AG04449 (cell line): ENCODE measurements around the gene RAB5IF.
"Not testable (repeated sequence)": the region's sequence is repeated elsewhere in the genome, so short reads cannot be mapped to it uniquely, and the experiment has no call there.

ENCODE experiments used
- CTCF ChIA-PET: fragments of 350-600 bp; formaldehyde crosslinking; extraction: SDS; loops from one replicate; lab custom pipeline; 2021; ENCODE audit warnings: antibody characterized with exemption; lab: Yijun Ruan, JAX
- POLR2A ChIA-PET: fragments of 400-600, 350-600 bp; formaldehyde crosslinking; extraction: SDS; loops from one replicate; lab custom pipeline; 2020; ENCODE audit warnings: antibody characterized with exemption, inconsistent platforms; lab: Yijun Ruan, JAX
- DNase-seq: peaks from one replicate; pipeline ENCODE4 v3.0.0-alpha.2; 2010; ENCODE audit warnings: low read depth, low spot score
- H3K4me3 ChIP-seq: 2 replicates; pipeline ENCODE4 v1.5.1; 2011; ENCODE audit warnings: low read depth, mild to moderate bottlenecking, control low read depth, low read length
- TF ChIP-seq, protein P1 (sequence below): IDR thresholded peaks from one replicate; pipeline ENCODE4 v1.5.1; 2011; ENCODE audit warnings: mild to moderate bottlenecking, moderate library complexity, low read length, control low read depth, inconsistent platforms; ENCODE audit not compliant: insufficient read depth; ENCODE audit errors: missing control alignments

Gene RAB5IF

DNA sequence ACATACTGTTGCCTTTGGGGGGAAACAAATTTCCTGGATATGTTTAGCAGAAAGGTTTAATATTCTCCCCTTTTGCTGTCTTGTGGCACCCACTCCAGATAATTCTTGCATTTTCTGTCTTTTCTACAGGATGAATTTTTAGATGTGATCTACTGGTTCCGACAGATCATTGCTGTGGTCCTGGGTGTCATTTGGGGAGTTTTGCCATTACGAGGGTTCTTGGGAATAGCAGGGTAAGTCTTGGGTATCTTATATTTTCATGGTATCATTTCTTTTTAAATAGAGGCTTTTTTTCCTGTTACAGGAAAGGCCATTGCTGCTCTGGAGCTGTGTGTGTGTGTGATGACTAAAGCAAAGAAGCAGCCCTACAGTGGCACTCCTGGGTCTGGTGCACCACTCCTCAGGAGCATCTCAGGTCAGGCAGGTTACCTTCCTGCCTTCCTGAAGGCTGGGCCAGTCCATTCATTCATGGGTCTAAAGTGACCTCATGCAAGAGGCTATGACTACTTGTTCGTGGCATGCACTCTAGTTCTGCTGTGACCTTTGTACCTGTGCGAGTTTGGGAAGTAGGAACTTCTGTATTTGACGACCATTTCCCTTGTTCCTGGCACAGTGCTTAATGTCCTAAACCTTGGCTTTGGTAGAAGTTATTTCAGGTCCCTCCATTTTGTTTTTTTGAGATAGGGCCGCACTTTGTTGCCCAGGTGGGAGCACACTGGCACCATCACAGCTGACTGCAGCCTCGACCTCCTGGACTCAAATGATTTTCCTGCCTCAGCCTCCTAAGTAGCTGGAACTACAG is 2.2 kb downstream of the RAB5IF start:
- CTCF ChIA-PET, result interaction anchor here (0.7 to 7.3 kb wide), 3 partner anchors 98 to 148 kb away, joined by 3 to 98 read pairs (median 21); no protein-coding TSS in a partner anchor

DNA sequence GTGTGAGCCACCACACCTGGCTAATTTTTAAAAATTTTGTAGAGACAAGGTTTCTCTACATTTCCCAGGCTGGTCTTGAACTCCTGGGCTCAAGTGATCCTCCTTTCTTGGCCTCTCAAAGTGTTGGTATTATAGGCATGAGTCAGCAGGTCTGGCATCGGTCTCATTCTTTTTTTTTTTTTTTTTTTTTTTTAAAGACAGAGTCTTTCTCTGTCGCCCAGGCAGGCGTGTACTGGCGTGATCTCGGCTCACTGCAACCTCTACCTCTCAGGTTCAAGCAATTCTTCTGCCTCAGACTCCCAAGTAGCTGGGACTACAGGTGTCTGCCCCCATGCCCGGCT is 2.8 kb downstream of the RAB5IF start:
- POLR2A ChIA-PET, DNase-seq, H3K4me3 ChIP-seq: not testable (repeated sequence)
- CTCF ChIA-PET, result interaction anchor here (1.0 to 7.3 kb wide), 2 partner anchors 147 to 315 kb away, joined by 3 to 98 read pairs; no protein-coding TSS in a partner anchor

More for the DNA sequence above, 2.2 kb downstream of the RAB5IF start:
- no peak for DNase-seq
- POLR2A ChIA-PET, result interaction anchor here (0.7 kb wide), 1 partner anchor 210 kb away, joined by 3 read pairs; no protein-coding TSS in a partner anchor
- no peak overlapping the region for H3K4me3 ChIP-seq
- TF ChIP-seq, protein P1, sequence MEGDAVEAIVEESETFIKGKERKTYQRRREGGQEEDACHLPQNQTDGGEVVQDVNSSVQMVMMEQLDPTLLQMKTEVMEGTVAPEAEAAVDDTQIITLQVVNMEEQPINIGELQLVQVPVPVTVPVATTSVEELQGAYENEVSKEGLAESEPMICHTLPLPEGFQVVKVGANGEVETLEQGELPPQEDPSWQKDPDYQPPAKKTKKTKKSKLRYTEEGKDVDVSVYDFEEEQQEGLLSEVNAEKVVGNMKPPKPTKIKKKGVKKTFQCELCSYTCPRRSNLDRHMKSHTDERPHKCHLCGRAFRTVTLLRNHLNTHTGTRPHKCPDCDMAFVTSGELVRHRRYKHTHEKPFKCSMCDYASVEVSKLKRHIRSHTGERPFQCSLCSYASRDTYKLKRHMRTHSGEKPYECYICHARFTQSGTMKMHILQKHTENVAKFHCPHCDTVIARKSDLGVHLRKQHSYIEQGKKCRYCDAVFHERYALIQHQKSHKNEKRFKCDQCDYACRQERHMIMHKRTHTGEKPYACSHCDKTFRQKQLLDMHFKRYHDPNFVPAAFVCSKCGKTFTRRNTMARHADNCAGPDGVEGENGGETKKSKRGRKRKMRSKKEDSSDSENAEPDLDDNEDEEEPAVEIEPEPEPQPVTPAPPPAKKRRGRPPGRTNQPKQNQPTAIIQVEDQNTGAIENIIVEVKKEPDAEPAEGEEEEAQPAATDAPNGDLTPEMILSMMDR, result no peak

DNA sequence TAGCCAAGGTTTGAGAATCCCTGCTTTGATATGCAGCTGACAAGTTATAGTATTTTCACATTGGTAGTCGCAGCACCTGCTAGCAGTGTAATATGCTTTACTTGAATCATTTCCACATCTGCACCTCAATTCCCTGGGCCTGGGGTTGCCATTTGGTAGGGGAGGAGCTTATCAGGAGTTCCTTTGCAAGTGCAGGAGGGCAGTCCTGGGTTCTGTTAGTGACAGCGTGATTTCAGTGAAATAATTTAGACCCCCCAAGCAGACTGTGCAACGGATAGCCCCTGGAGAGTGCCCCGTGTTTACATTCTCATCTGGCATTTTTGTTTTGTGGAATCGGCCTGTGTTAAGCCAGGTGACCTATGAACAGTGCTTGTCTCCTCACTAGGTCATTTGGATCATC is 6.0 kb downstream of the RAB5IF start:
- TF ChIP-seq, protein P1, result no peak
- DNase-seq, result no peak
- H3K4me3 ChIP-seq, result no peak overlapping the region
- ChIA-PET POLR2A (no interaction called here), CTCF (interaction anchor here (1.0 to 7.3 kb wide), 13 partner anchors 12 to 310 kb away, joined by 3 to 98 read pairs (median 11); partner anchors contain the start of gene NDRG3)

DNA sequence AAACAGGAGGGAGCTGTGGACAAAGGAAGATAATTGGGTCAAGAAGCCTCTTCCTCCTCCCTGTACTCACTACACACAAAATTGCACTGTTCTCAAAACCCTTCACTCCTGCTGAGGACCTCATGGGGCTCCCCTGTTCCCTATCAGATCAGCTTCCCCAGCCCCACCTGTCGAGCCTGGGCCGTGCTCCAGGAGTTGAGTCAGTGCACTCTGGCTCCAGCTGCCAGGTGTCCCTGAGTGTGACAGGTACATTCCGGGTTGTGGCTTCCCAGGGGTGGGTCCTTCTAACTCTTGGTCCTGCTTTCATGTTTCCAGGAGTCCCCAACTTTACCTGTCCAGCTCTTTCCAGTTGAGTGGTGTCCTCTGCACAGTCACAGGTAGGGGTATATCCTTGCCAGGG is 8.4 kb downstream of the RAB5IF start:
- TF ChIP-seq, protein P1, result no peak
- no peak overlapping the region for H3K4me3 ChIP-seq
- POLR2A ChIA-PET, result no interaction called here
- CTCF ChIA-PET, result interaction anchor here (0.8 to 7.3 kb wide), 10 partner anchors 9 to 304 kb away, joined by 3 to 98 read pairs (median 10); partner anchors contain the start of gene RAB5IF
- no peak for DNase-seq

DNA sequence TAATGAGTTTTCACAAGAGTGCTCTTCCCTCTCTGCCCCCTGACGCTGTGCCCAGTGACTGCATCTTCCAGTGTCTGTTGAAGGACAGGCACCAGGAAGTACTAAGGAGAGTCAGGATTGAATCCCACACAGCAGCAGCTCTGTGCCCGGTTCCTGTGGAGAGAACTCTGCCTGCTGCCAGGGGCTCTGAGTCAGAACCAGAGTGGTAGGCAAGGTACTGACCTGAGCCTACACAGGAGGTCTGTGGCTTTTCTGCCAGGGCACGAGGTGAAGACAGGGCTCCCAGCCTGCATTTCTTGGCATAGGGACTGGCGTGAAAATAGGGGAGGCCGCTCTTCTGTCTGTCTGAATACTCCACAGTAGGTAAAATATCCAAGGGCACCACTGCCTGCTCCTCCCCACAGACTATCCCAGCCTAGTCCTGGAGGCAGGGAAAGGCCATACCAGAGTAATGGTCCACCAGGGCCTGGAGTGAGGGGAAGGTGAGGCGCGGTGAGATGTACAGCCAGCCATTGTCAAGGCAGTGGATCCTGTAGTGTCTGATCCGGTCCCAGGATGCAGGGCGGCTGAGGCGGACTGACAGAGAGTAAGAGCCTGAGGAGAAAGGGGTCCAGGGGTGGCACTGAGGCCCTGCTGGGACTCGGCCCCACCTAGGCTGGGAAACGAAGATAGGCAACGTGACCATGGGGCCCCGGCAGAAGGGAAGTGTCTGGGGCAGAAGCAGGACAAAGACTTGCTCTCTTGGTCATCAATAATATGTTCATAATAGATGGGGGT is 9.4 kb downstream of the RAB5IF start:
- CTCF ChIA-PET, result interaction anchor here (1.1 to 7.3 kb wide), 5 partner anchors 10 to 303 kb away, joined by 4 to 98 read pairs (median 31); partner anchors contain the start of gene RAB5IF

DNA sequence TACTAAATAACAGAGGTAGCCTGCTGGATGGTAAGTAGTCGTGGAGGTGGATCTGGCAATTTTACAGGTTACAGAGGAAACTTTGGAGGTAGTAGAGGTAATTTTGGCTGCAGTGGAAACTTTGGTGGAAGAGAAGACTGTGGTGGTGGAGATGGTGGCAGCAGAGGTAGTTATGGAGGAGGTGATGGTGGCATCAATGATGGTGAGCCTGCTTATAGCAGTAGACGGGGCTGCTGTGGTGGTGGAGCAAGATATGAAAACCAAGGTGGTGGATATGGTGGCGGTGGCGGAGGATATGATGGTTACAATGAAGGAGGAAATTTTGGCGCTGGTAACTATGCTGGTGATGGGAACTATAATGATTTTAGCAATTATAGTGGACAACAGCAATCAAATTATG is 15.3 kb downstream of the RAB5IF start:
- no peak overlapping the region for H3K4me3 ChIP-seq
- TF ChIP-seq, protein P1, result no peak
- CTCF ChIA-PET, result interaction anchor here (1.1 kb wide), 1 partner anchor 8 kb away, joined by 4 read pairs; no protein-coding TSS in a partner anchor
- no peak for DNase-seq
- POLR2A ChIA-PET, result interaction anchor here (0.6 kb wide), 1 partner anchor 45 kb away, joined by 3 read pairs; no protein-coding TSS in a partner anchor

More for the DNA sequence above, 9.4 kb downstream of the RAB5IF start:
- DNase-seq, result no peak
- POLR2A ChIA-PET, result no interaction called here
- TF ChIP-seq, protein P1, result no peak
- no peak overlapping the region for H3K4me3 ChIP-seq
